ENCODE measurements around the gene RCL1.

RCL1 gene

GRCh38 chr9:4844056-4844838 lies 51.5 kb downstream of the RCL1 start:
- DNase-seq (ENCODE audit: low read depth), result no peak

GRCh38 chr9:4849369-4849768 lies 56.6 kb downstream of the RCL1 start:
- DNase-seq (ENCODE audit: low read depth), result no peak

GRCh38 chr9:4850603-4851310 lies 58.0 kb downstream of the RCL1 start:
- DNase-seq (ENCODE audit: low read depth), result no peak

- DNase-seq (ENCODE audit: low read depth), result no peak
Observed at GRCh38 chr9:4852419-4852818, 59.7 kb downstream of the RCL1 start.

- DNase-seq (ENCODE audit: low read depth), result no peak
Observed at GRCh38 chr9:4854265-4854590, 61.5 kb downstream of the RCL1 start.

GRCh38 chr9:4855841-4856240 lies 63.1 kb downstream of the RCL1 start:
- peak; percentile 54 for DNase-seq (ENCODE audit: low read depth)

GRCh38 chr9:4857163-4857810 lies 64.5 kb downstream of the RCL1 start:
- DNase-seq (ENCODE audit: low read depth), result no peak

GRCh38 chr9:4859035-4859434 lies 66.3 kb downstream of the RCL1 start:
- DNase-seq (ENCODE audit: low read depth), result no peak

GRCh38 chr9:4860383-4860782 lies 67.6 kb downstream of the RCL1 start:
- DNase-seq (ENCODE audit: low read depth), result no peak

GRCh38 chr9:4861145-4861544 lies 68.4 kb downstream of the RCL1 start:
- no peak for DNase-seq (ENCODE audit: low read depth)

GRCh38 chr9:4861736-4862451 lies 69.2 kb downstream of the RCL1 start:
- no peak for DNase-seq (ENCODE audit: low read depth)

GRCh38 chr9:4862506-4863250 lies 69.9 kb downstream of the RCL1 start:
- DNase-seq (ENCODE audit: low read depth), result no peak

GRCh38 chr9:4864234-4864661 lies 71.5 kb downstream of the RCL1 start:
- no peak for DNase-seq (ENCODE audit: low read depth)

GRCh38 chr9:4864698-4865097 lies 72.0 kb downstream of the RCL1 start:
- DNase-seq (ENCODE audit: low read depth), result no peak

GRCh38 chr9:4865681-4866080 lies 72.9 kb downstream of the RCL1 start:
- no peak for DNase-seq (ENCODE audit: low read depth)

- DNase-seq (ENCODE audit: low read depth), result no peak
Observed at GRCh38 chr9:4866239-4866969, 73.7 kb downstream of the RCL1 start.

GRCh38 chr9:4873066-4873465 lies 80.3 kb downstream of the RCL1 start:
- DNase-seq (ENCODE audit: low read depth), result no peak

GRCh38 chr9:4875559-4875958 lies 82.8 kb downstream of the RCL1 start:
- DNase-seq (ENCODE audit: low read depth), result no peak

- DNase-seq (ENCODE audit: low read depth), result no peak
Observed at GRCh38 chr9:4879115-4879558, 86.4 kb downstream of the RCL1 start.

- DNase-seq (ENCODE audit: low read depth), result no peak
Observed at GRCh38 chr9:4883326-4883873, 90.7 kb downstream of the RCL1 start.

GRCh38 chr9:4886698-4887097 lies 94.0 kb downstream of the RCL1 start:
- no peak for DNase-seq (ENCODE audit: low read depth)
